HEK293 (cell line): ENCODE measurements around the gene PDAP1.
A peak's percentile ranks its signal among the peaks of the same experiment; 100 is the strongest.

Experiments
- CTCF ChIA-PET: fragments of 350-600 bp; formaldehyde crosslinking; extraction: SDS; loops from one replicate; lab custom pipeline; 2021; ENCODE audit warnings: antibody characterized with exemption; lab: Yijun Ruan, JAX
- POLR2A ChIA-PET: fragments of 300-600 bp; formaldehyde crosslinking; extraction: SDS; loops from one replicate; lab custom pipeline; 2020; ENCODE audit warnings: antibody characterized with exemption, inconsistent platforms; lab: Yijun Ruan, JAX
- H3K27ac ChIP-seq: fragments of 200-500 bp; sonication (Bioruptor generic); 2 replicates; pipeline ENCODE4 v1.5.1; 2014; ENCODE audit warnings: low read depth, low read length, control low read depth, inconsistent platforms; ENCODE audit errors: extremely low read depth
- H3K36me3 ChIP-seq, 2 experiments: fragments of 200-500 bp in 1 of 2; sonication (Bioruptor generic) in 1 of 2; 1 replicate in 1 of 2; 2 replicates in 1 of 2; pipeline ENCODE4 v1.5.1; 2014 to 2017; ENCODE audit warnings: inconsistent platforms in 2 of 2, low read length in 2 of 2; ENCODE audit not compliant: control insufficient read depth in 2 of 2, insufficient read depth in 1 of 2
- H3K4me1 ChIP-seq: fragments of 200-500 bp; sonication (Bioruptor generic); 2 replicates; pipeline ENCODE4 v1.5.1; 2014; ENCODE audit warnings: mild to moderate bottlenecking, low read length, inconsistent platforms; ENCODE audit not compliant: control insufficient read depth, insufficient read depth
- H3K4me3 ChIP-seq: 2 replicates; pipeline ENCODE4 v1.5.1; 2011; ENCODE audit warnings: low read depth, mild to moderate bottlenecking, control low read depth, low read length, moderate library complexity
- H3K9me3 ChIP-seq: fragments of 200-500 bp; sonication (Bioruptor generic); 2 replicates; pipeline ENCODE4 v1.5.1; 2014; ENCODE audit warnings: low read depth, low read length, inconsistent platforms; ENCODE audit not compliant: control insufficient read depth, insufficient read depth
- GLIS1 ChIP-seq: fragments of 450-650 bp; formaldehyde crosslinking; IDR thresholded peaks from 2 replicates; pipeline ENCODE4 v1.5.1; 2016; ENCODE audit warnings: missing biosample characterization, missing genetic modification characterization
- GLIS2 ChIP-seq: fragments of 450-650 bp; formaldehyde crosslinking; IDR thresholded peaks from 2 replicates; pipeline ENCODE4 v1.5.1; 2016; ENCODE audit warnings: missing biosample characterization, missing genetic modification characterization
- RBAK ChIP-seq: fragments of 450-650 bp; formaldehyde crosslinking; IDR thresholded peaks from 2 replicates; pipeline ENCODE4 v1.5.1; 2016; ENCODE audit warnings: missing biosample characterization, missing genetic modification characterization
- ZNF184 ChIP-seq: fragments of 450-650 bp; IDR thresholded peaks from 2 replicates; pipeline ENCODE4 v1.5.1; 2018; ENCODE audit warnings: missing biosample characterization, mild to moderate bottlenecking, missing genetic modification characterization
- ZNF274 ChIP-seq, 2 experiments: fragments of 200-500 bp in 1 of 2; fragments of 450-650 bp in 1 of 2; sonication (Bioruptor generic) in 1 of 2; formaldehyde crosslinking in 1 of 2; IDR thresholded peaks; 2 replicates each; pipeline versions ENCODE4 v1.5.1 to v1.6.1; 2014 to 2016; ENCODE audit warnings: borderline replicate concordance in 1 of 2, inconsistent platforms in 1 of 2, low read length in 1 of 2, missing biosample characterization in 1 of 2, missing genetic modification characterization in 1 of 2
- ZNF311 ChIP-seq: fragments of 450-650 bp; formaldehyde crosslinking; IDR thresholded peaks from 2 replicates; pipeline ENCODE4 v1.5.1; 2017; ENCODE audit warnings: missing biosample characterization, missing genetic modification characterization, borderline replicate concordance
- ZNF335 ChIP-seq: fragments of 450-650 bp; formaldehyde crosslinking; conservative IDR thresholded peaks from 2 replicates; pipeline ENCODE4 v1.5.1; 2016; ENCODE audit warnings: missing biosample characterization, missing genetic modification characterization
- ZNF350 ChIP-seq: fragments of 450-650 bp; formaldehyde crosslinking; IDR thresholded peaks from 2 replicates; pipeline ENCODE4 v1.5.0; 2017; ENCODE audit warnings: missing biosample characterization, mild to moderate bottlenecking, missing genetic modification characterization
- ZNF37A ChIP-seq: fragments of 450-650 bp; IDR thresholded peaks from 2 replicates; pipeline ENCODE4 v1.5.1; 2018; ENCODE audit warnings: missing biosample characterization, missing genetic modification characterization
- ZNF391 ChIP-seq: fragments of 450-650 bp; formaldehyde crosslinking; IDR thresholded peaks from 2 replicates; pipeline ENCODE4 v1.5.1; 2016; ENCODE audit warnings: low read depth, missing biosample characterization, missing genetic modification characterization, borderline replicate concordance
- ZNF473 ChIP-seq: fragments of 450-650 bp; formaldehyde crosslinking; IDR thresholded peaks from 2 replicates; pipeline ENCODE4 v1.5.1; 2017; ENCODE audit warnings: missing biosample characterization, missing genetic modification characterization
- ZNF558 ChIP-seq: fragments of 450-650 bp; formaldehyde crosslinking; IDR thresholded peaks from 2 replicates; pipeline ENCODE4 v1.5.1; 2016; ENCODE audit warnings: missing biosample characterization, missing genetic modification characterization
- ZNF600 ChIP-seq: fragments of 450-650 bp; formaldehyde crosslinking; IDR thresholded peaks from 2 replicates; pipeline ENCODE4 v1.5.1; 2016; ENCODE audit warnings: missing biosample characterization, missing genetic modification characterization
- ZNF677 ChIP-seq: fragments of 450-650 bp; IDR thresholded peaks from 2 replicates; pipeline ENCODE4 v1.5.0; 2018; ENCODE audit warnings: missing biosample characterization, mild to moderate bottlenecking, missing genetic modification characterization, moderate library complexity
- ZNF776 ChIP-seq: fragments of 450-650 bp; formaldehyde crosslinking; IDR thresholded peaks from 2 replicates; pipeline ENCODE4 v1.5.0; 2017; ENCODE audit warnings: missing biosample characterization, missing genetic modification characterization, borderline replicate concordance
- TF ChIP-seq, protein P1 (sequence below): fragments of 450-650 bp; formaldehyde crosslinking; conservative IDR thresholded peaks from 2 replicates; pipeline ENCODE4 v1.5.1; 2016; ENCODE audit warnings: low read depth, missing biosample characterization, missing genetic modification characterization

PDAP1 gene

DNA sequence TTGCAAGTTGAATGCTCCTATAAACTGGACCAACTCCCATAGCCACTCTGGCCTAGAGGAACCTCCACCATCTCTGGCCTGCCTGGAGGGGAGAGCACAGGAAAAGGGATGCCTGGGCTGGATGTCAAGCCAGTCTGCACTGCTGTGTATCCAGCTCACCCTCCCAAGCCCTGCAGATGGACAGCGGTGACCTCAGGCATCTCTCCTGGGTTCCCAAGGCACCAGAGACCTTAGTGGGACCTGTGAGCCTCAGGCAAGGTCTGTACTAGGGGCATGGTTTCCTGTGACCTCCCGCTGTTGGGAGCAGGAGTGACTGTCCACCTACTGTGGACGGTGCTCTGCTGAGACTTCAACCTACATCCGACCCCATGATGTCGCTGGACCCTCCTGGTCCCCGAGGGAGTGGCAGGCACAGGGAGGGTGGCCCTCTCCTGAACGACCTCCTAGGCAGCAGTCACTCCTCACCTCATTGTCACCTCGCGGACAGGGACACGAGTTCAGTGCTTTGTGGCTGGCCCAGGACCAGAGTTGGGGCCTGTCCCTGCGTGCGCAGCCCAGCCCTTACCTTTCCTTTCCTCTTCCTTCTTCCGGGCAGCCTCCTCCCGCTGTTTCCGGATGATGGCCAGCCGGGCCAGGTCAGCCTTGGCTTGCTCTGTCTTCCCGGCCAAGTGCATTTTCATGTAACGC is 11.0 kb downstream of the PDAP1 start:
- Histone ChIP-seq H3K4me1 (no peaks in the 10 kb centered on the region), H3K36me3 (peaks cover 30 to 88% of the 10 kb centered on the region in 2 experiments), H3K4me3 (no peak overlapping the region), H3K27ac (no peak overlapping the region), H3K9me3 (no peaks in the 10 kb centered on the region)
- ChIA-PET CTCF (no interaction called here), POLR2A (no interaction called here)
- TF ChIP-seq GLIS2 (tag by site-specific recombination) (0 out of 2 replicates have a peak, but pooled peaks have one; percentile 22), GLIS1 (tag by site-specific recombination) (0 out of 2 replicates have a peak, but pooled peaks have one; percentile 16), ZNF391 (no peak)

DNA sequence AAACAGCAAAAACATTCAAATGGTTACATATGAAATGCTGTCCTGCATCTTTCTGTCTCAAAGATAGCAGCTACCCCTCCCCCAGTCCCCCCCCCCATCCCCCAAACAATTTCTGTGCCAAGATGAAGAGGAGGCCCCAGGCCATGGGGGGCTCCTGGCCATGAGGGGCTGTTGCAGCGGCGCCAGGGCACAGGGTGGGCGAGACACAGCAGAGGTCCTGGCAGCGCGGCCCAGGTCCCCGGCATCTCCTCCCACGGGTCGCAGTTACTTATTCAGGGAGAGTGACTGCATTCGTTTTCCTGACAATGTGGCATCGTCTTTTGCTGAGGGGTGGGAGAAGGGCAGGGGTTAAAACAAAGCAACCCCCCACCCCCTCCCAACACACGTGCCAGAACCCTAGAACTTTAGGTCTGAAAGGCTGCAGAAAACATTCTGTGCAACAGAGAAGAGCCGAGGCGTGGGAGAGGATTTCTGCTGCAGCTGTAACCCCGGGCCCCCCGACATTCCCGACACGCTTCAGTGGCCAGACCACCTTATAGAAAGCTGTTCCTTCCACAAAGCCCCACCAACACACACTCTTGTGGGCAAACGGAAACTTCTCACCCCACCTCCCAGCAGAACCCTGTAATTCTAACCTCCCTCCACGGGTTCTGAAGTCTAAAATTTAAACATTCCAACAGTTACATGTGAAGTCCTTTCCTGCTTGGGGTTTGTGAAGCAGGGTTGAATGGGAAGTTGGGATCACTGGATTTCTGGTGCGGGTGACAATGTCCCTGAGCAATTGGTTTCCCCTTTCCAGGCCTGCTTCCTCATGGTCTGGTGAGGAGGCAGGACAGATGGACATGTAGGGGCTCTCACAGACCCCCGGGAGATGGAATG is 11.7 kb downstream of the PDAP1 start:
- H3K4me1 ChIP-seq = no peaks in the 10 kb centered on the region
- H3K4me3 ChIP-seq = no peak overlapping the region
- ChIA-PET POLR2A (interaction anchor here (1.1 kb wide), 1 partner anchor 12 kb away, joined by 3 read pairs; the partner anchor contains the start of genes BUD31 and PDAP1), CTCF (no interaction called here)
- no peak overlapping the region for H3K27ac ChIP-seq
- TF ChIP-seq ZNF184 (tag by site-specific recombination) = no peak
- TF ChIP-seq ZNF473 (tag by site-specific recombination) = no peak
- H3K36me3 ChIP-seq = peaks cover 27 to 88% of the 10 kb centered on the region in 2 experiments
- no peaks in the 10 kb centered on the region for H3K9me3 ChIP-seq

DNA sequence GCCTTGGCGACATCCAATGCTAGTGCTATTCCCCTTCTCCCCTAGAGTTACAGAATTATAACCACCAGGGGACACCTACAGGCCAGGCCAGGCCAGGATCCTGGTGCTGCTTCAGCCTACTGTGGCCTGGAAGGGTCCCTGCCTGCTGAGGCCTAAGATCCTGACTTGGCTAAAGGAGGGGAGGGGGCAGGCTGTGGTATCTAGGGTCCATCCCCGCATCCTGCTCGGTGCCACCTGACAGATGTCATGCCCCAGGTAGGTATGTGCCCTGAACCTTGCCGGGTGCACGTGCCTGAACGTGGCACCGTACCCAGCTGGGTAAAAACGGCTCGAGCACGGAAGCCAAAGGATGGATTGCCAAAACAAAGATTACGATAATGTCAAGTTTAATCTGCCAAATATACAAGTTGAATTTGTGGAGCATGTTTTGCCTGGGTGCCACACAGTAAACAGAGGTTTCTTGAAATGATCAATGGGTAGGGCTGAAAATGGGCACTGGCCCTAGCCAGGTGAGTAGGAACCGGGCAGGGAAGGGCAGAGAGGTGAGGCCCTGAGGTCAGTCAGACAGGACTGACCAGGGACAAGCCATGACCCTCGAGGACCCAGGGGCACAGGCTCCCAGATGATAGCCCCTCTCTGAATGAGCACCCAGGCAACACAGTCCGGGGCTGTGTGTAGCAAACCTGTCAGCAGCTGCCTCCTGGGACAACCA is 12.6 kb downstream of the PDAP1 start:
- Histone ChIP-seq H3K4me3 (no peak overlapping the region), H3K9me3 (no peaks in the 10 kb centered on the region), H3K27ac (no peak overlapping the region)
- POLR2A ChIA-PET = interaction anchor here (1.1 kb wide), 1 partner anchor 13 kb away, joined by 3 read pairs; the partner anchor contains the start of genes BUD31 and PDAP1
- no peak for TF ChIP-seq ZNF776 (tag by site-specific recombination)
- TF ChIP-seq ZNF274 (IDR thresholded peaks at IDR 0.05; ENCODE audit: low read length) = no peak
- TF ChIP-seq ZNF274 (tag by site-specific recombination; IDR thresholded peaks at IDR 0.05; ENCODE audit: borderline replicate concordance) = no peak
- TF ChIP-seq ZNF37A (tag by site-specific recombination) = no peak
- no peak for TF ChIP-seq RBAK
- TF ChIP-seq ZNF311 (tag by site-specific recombination) = no peak
- TF ChIP-seq, all 188 proteins: peak for 0
- Histone ChIP-seq H3K36me3 (peaks cover 26 to 89% of the 10 kb centered on the region in 2 experiments), H3K4me1 (no peaks in the 10 kb centered on the region)
- CTCF ChIA-PET = no interaction called here

DNA sequence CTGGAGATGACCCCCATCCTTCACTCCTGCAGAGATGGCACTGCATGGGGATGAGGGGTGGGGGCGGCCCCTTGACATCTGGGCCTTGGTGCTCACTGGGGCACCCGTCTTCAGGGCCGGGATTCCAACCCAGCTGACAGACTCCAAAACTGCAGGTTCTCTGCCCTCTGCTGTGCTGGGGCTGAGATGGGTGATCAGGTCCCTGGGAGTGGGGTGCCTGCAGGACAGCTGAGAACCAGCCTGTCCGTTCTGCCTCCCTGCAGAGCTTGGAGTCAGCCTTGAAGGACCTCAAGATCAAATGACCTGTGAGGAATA is 14.3 kb downstream of the PDAP1 start:
- POLR2A ChIA-PET = interaction anchor here (1.4 to 1.8 kb wide), 3 partner anchors 11 to 19 kb away, joined by 3 to 4 read pairs (median 4); partner anchors contain the start of gene BUD31
- peaks cover 32 to 80% of the 10 kb centered on the region in 2 experiments for H3K36me3 ChIP-seq
- no peak overlapping the region for H3K27ac ChIP-seq

More for the DNA sequence above, 14.3 kb downstream of the PDAP1 start:
- TF ChIP-seq ZNF350 (tag by site-specific recombination) = no peak
- TF ChIP-seq, protein P1, sequence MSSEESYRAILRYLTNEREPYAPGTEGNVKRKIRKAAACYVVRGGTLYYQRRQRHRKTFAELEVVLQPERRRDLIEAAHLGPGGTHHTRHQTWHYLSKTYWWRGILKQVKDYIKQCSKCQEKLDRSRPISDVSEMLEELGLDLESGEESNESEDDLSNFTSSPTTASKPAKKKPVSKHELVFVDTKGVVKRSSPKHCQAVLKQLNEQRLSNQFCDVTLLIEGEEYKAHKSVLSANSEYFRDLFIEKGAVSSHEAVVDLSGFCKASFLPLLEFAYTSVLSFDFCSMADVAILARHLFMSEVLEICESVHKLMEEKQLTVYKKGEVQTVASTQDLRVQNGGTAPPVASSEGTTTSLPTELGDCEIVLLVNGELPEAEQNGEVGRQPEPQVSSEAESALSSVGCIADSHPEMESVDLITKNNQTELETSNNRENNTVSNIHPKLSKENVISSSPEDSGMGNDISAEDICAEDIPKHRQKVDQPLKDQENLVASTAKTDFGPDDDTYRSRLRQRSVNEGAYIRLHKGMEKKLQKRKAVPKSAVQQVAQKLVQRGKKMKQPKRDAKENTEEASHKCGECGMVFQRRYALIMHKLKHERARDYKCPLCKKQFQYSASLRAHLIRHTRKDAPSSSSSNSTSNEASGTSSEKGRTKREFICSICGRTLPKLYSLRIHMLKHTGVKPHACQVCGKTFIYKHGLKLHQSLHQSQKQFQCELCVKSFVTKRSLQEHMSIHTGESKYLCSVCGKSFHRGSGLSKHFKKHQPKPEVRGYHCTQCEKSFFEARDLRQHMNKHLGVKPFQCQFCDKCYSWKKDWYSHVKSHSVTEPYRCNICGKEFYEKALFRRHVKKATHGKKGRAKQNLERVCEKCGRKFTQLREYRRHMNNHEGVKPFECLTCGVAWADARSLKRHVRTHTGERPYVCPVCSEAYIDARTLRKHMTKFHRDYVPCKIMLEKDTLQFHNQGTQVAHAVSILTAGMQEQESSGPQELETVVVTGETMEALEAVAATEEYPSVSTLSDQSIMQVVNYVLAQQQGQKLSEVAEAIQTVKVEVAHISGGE = no peak
- TF ChIP-seq ZNF677 (tag by site-specific recombination) = no peak
- no peak for TF ChIP-seq ZNF335 (tag by site-specific recombination)
- TF ChIP-seq ZNF558 = no peak
- TF ChIP-seq ZNF600 (tag by site-specific recombination) = 0 out of 2 replicates have a peak, but pooled peaks have one; percentile 20
- H3K9me3 ChIP-seq = no peaks in the 10 kb centered on the region
- H3K4me3 ChIP-seq = no peak overlapping the region
- CTCF ChIA-PET = interaction anchor here (1.0 kb wide), 1 partner anchor 12 kb away, joined by 3 read pairs; no protein-coding TSS in a partner anchor
- no peaks in the 10 kb centered on the region for H3K4me1 ChIP-seq
